HEK293 (cell line): ENCODE data around the gene FERD3L.

ENCODE experiments used
- CTCF ChIP-seq: fragments of 450-650 bp; formaldehyde crosslinking; IDR thresholded peaks from 2 replicates; pipeline ENCODE4 v1.5.1; 2016; ENCODE audit warnings: missing biosample characterization, missing genetic modification characterization
- KLF1 ChIP-seq: fragments of 450-650 bp; formaldehyde crosslinking; IDR thresholded peaks from 2 replicates; pipeline ENCODE4 v1.5.1; 2016; ENCODE audit warnings: missing biosample characterization, missing genetic modification characterization
- OSR2 ChIP-seq: fragments of 450-650 bp; formaldehyde crosslinking; IDR thresholded peaks from 2 replicates; pipeline ENCODE4 v1.5.1; 2016; ENCODE audit warnings: missing biosample characterization, missing genetic modification characterization
- ZFHX2 ChIP-seq: fragments of 450-650 bp; formaldehyde crosslinking; conservative IDR thresholded peaks from 2 replicates; pipeline ENCODE4 v1.5.1; 2016; ENCODE audit warnings: missing biosample characterization, missing genetic modification characterization
- ZFP69B ChIP-seq: fragments of 450-650 bp; formaldehyde crosslinking; IDR thresholded peaks from 2 replicates; pipeline ENCODE4 v1.5.1; 2016; ENCODE audit warnings: missing biosample characterization, missing genetic modification characterization
- ZNF112 ChIP-seq: fragments of 450-650 bp; formaldehyde crosslinking; IDR thresholded peaks from 2 replicates; pipeline ENCODE4 v1.5.0; 2017; ENCODE audit warnings: missing biosample characterization, missing genetic modification characterization
- ZNF114 ChIP-seq: fragments of 450-650 bp; formaldehyde crosslinking; IDR thresholded peaks from 2 replicates; pipeline ENCODE4 v1.5.0; 2017; ENCODE audit warnings: missing biosample characterization, missing genetic modification characterization
- ZNF140 ChIP-seq: fragments of 450-650 bp; formaldehyde crosslinking; IDR thresholded peaks from 2 replicates; pipeline ENCODE4 v1.5.1; 2016; ENCODE audit warnings: missing biosample characterization, missing genetic modification characterization
- ZNF449 ChIP-seq: fragments of 450-650 bp; formaldehyde crosslinking; IDR thresholded peaks from 2 replicates; pipeline ENCODE4 v1.5.1; 2017; ENCODE audit warnings: missing biosample characterization, mild to moderate bottlenecking, missing genetic modification characterization, moderate library complexity
- ZNF561 ChIP-seq: fragments of 450-650 bp; IDR thresholded peaks from 2 replicates; pipeline ENCODE4 v1.5.1; 2018; ENCODE audit warnings: missing biosample characterization, missing genetic modification characterization, borderline replicate concordance
- ZNF626 ChIP-seq: fragments of 450-650 bp; sonication (Bioruptor Pico); formaldehyde crosslinking; IDR thresholded peaks from 2 replicates; pipeline ENCODE4 v1.5.1; 2018; ENCODE audit warnings: missing biosample characterization, missing genetic modification characterization, inconsistent platforms
- ZNF658 ChIP-seq: fragments of 450-650 bp; formaldehyde crosslinking; IDR thresholded peaks from 2 replicates; pipeline ENCODE4; 2016; ENCODE audit warnings: missing biosample characterization, missing genetic modification characterization
- ZNF660 ChIP-seq: fragments of 450-650 bp; IDR thresholded peaks from 2 replicates; pipeline ENCODE4 v1.5.1; 2018; ENCODE audit warnings: missing biosample characterization, mild to moderate bottlenecking, missing genetic modification characterization
- ZNF785 ChIP-seq: fragments of 450-650 bp; formaldehyde crosslinking; IDR thresholded peaks from 2 replicates; pipeline ENCODE4 v1.5.1; 2016; ENCODE audit warnings: missing biosample characterization, missing genetic modification characterization
- ZSCAN23 ChIP-seq: fragments of 450-650 bp; formaldehyde crosslinking; IDR thresholded peaks from 2 replicates; pipeline ENCODE4 v1.5.1; 2016; ENCODE audit warnings: missing biosample characterization, missing genetic modification characterization
- TF ChIP-seq, protein P1 (sequence below): fragments of 450-650 bp; formaldehyde crosslinking; IDR thresholded peaks from 2 replicates; pipeline ENCODE4 v1.5.1; 2016; ENCODE audit warnings: missing biosample characterization, missing genetic modification characterization
- TF ChIP-seq, protein P2 (sequence below): fragments of 450-650 bp; formaldehyde crosslinking; IDR thresholded peaks from 2 replicates; pipeline ENCODE4 v1.5.1; 2017; ENCODE audit warnings: missing biosample characterization, missing genetic modification characterization
- TF ChIP-seq, protein P3 (sequence below): fragments of 450-650 bp; formaldehyde crosslinking; IDR thresholded peaks from 2 replicates; pipeline ENCODE4 v1.5.1; 2017; ENCODE audit warnings: missing biosample characterization, missing genetic modification characterization
- TF ChIP-seq, protein P4 (sequence below): fragments of 450-650 bp; formaldehyde crosslinking; IDR thresholded peaks from 2 replicates; pipeline ENCODE4 v1.5.1; 2017; ENCODE audit warnings: missing biosample characterization, missing genetic modification characterization

Gene FERD3L

GRCh38 chr7:19121977-19122588 is 23.1 kb downstream of the FERD3L start (continued):
- TF ChIP-seq, protein P1, sequence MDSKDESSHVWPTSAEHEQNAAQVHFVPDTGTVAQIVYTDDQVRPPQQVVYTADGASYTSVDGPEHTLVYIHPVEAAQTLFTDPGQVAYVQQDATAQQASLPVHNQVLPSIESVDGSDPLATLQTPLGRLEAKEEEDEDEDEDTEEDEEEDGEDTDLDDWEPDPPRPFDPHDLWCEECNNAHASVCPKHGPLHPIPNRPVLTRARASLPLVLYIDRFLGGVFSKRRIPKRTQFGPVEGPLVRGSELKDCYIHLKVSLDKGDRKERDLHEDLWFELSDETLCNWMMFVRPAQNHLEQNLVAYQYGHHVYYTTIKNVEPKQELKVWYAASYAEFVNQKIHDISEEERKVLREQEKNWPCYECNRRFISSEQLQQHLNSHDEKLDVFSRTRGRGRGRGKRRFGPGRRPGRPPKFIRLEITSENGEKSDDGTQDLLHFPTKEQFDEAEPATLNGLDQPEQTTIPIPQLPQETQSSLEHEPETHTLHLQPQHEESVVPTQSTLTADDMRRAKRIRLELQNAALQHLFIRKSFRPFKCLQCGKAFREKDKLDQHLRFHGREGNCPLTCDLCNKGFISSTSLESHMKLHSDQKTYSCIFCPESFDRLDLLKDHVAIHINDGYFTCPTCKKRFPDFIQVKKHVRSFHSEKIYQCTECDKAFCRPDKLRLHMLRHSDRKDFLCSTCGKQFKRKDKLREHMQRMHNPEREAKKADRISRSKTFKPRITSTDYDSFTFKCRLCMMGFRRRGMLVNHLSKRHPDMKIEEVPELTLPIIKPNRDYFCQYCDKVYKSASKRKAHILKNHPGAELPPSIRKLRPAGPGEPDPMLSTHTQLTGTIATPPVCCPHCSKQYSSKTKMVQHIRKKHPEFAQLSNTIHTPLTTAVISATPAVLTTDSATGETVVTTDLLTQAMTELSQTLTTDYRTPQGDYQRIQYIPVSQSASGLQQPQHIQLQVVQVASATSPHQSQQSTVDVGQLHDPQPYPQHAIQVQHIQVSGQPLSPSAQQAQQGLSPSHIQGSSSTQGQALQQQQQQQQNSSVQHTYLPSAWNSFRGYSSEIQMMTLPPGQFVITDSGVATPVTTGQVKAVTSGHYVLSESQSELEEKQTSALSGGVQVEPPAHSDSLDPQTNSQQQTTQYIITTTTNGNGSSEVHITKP (tag by site-specific recombination), result no peak
- TF ChIP-seq ZSCAN23 (tag by site-specific recombination), result no peak
- TF ChIP-seq, protein P2, sequence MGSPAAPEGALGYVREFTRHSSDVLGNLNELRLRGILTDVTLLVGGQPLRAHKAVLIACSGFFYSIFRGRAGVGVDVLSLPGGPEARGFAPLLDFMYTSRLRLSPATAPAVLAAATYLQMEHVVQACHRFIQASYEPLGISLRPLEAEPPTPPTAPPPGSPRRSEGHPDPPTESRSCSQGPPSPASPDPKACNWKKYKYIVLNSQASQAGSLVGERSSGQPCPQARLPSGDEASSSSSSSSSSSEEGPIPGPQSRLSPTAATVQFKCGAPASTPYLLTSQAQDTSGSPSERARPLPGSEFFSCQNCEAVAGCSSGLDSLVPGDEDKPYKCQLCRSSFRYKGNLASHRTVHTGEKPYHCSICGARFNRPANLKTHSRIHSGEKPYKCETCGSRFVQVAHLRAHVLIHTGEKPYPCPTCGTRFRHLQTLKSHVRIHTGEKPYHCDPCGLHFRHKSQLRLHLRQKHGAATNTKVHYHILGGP (tag by site-specific recombination), result no peak
- no peak for TF ChIP-seq ZNF785 (tag by site-specific recombination)
- TF ChIP-seq, protein P3, sequence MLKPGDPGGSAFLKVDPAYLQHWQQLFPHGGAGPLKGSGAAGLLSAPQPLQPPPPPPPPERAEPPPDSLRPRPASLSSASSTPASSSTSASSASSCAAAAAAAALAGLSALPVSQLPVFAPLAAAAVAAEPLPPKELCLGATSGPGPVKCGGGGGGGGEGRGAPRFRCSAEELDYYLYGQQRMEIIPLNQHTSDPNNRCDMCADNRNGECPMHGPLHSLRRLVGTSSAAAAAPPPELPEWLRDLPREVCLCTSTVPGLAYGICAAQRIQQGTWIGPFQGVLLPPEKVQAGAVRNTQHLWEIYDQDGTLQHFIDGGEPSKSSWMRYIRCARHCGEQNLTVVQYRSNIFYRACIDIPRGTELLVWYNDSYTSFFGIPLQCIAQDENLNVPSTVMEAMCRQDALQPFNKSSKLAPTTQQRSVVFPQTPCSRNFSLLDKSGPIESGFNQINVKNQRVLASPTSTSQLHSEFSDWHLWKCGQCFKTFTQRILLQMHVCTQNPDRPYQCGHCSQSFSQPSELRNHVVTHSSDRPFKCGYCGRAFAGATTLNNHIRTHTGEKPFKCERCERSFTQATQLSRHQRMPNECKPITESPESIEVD, result peak; percentile 19; the same call in 1 of the 2 replicates
- TF ChIP-seq ZNF449 (tag by site-specific recombination), result no peak
- TF ChIP-seq ZNF114 (tag by site-specific recombination), result no peak
- TF ChIP-seq, protein P4, sequence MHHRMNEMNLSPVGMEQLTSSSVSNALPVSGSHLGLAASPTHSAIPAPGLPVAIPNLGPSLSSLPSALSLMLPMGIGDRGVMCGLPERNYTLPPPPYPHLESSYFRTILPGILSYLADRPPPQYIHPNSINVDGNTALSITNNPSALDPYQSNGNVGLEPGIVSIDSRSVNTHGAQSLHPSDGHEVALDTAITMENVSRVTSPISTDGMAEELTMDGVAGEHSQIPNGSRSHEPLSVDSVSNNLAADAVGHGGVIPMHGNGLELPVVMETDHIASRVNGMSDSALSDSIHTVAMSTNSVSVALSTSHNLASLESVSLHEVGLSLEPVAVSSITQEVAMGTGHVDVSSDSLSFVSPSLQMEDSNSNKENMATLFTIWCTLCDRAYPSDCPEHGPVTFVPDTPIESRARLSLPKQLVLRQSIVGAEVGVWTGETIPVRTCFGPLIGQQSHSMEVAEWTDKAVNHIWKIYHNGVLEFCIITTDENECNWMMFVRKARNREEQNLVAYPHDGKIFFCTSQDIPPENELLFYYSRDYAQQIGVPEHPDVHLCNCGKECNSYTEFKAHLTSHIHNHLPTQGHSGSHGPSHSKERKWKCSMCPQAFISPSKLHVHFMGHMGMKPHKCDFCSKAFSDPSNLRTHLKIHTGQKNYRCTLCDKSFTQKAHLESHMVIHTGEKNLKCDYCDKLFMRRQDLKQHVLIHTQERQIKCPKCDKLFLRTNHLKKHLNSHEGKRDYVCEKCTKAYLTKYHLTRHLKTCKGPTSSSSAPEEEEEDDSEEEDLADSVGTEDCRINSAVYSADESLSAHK (tag by site-specific recombination), result no peak
- no peak for TF ChIP-seq ZFHX2
- TF ChIP-seq ZNF658, result no peak
- no peak for TF ChIP-seq ZNF561
- TF ChIP-seq KLF1 (tag by site-specific recombination), result no peak
- TF ChIP-seq CTCF (tag by site-specific recombination), result peak; percentile 37; the same call in 1 of the 2 replicates
- no peak for TF ChIP-seq OSR2 (tag by site-specific recombination)
- no peak for TF ChIP-seq ZFP69B (tag by site-specific recombination)
- no peak for TF ChIP-seq ZNF140
- no peak for TF ChIP-seq ZNF112
- TF ChIP-seq ZNF660 (tag by site-specific recombination), result peak; percentile 46; the same call in 1 of the 2 replicates
- TF ChIP-seq ZNF626 (tag by site-specific recombination), result no peak
- TF ChIP-seq, all 188 proteins: peak for 5
